ENCODE measurements around the gene EXOC6B.

GRCh38 chr2:72347081-72347480, 478.8 kb downstream of the EXOC6B start:
- TF ChIP-seq CTCF (IDR thresholded peaks at IDR 0.05; ENCODE audit: low read depth, low read length) (no peak), EZH2phosphoT487 (IDR thresholded peaks at IDR 0.05; ENCODE audit: low read depth) (no peak)
